NK-92 (cell line): ENCODE data around the gene PITPNC1.
"Not testable (repeated sequence)": the region's sequence is repeated elsewhere in the genome, so short reads cannot be mapped to it uniquely, and the experiment has no call there.

Source experiments
- DNase-seq: peaks from one replicate; lab custom pipeline; 2025; ENCODE audit not compliant: unreplicated experiment; lab: John Stamatoyannopoulos, UW

The PITPNC1 gene

GRCh38 chr17:67376737-67377487 is at the start of gene PITPNC1:
Gene PITPNC1, plus strand, starts transcription at chr17:67377281.
- DNase-seq = peak; percentile 38

GRCh38 chr17:67328026-67328425 is 49.1 kb upstream of the PITPNC1 start:
- DNase-seq = no peak

GRCh38 chr17:67331381-67332161 is 45.5 kb upstream of the PITPNC1 start:
- not testable (repeated sequence) for DNase-seq

- not testable (repeated sequence) for DNase-seq
These were observed 44.9 kb upstream of the PITPNC1 start for GRCh38 chr17:67332162-67332508.

- no peak for DNase-seq
These were observed 41.7 kb upstream of the PITPNC1 start for GRCh38 chr17:67335245-67335835.

GRCh38 chr17:67336859-67337258 is 40.2 kb upstream of the PITPNC1 start:
- DNase-seq = no peak

- not testable (repeated sequence) for DNase-seq
These were observed 38.7 kb upstream of the PITPNC1 start for GRCh38 chr17:67338353-67338752.

- no peak for DNase-seq
These were observed 33.8 kb upstream of the PITPNC1 start for GRCh38 chr17:67343237-67343636.

- no peak for DNase-seq
These were observed 29.3 kb upstream of the PITPNC1 start for GRCh38 chr17:67347826-67348225.

- no peak for DNase-seq
These were observed 27.7 kb upstream of the PITPNC1 start for GRCh38 chr17:67349420-67349819.

GRCh38 chr17:67353161-67353560 is 23.9 kb upstream of the PITPNC1 start:
- no peak for DNase-seq

GRCh38 chr17:67353929-67354574 is 23.0 kb upstream of the PITPNC1 start:
- no peak for DNase-seq

- no peak for DNase-seq
These were observed 18.5 kb upstream of the PITPNC1 start for GRCh38 chr17:67358612-67359011.

GRCh38 chr17:67359960-67360791 is 16.9 kb upstream of the PITPNC1 start:
- DNase-seq = no peak

- DNase-seq = no peak
These were observed 16.2 kb upstream of the PITPNC1 start for GRCh38 chr17:67360880-67361279.

GRCh38 chr17:67362173-67362572 is 14.9 kb upstream of the PITPNC1 start:
- DNase-seq = no peak

GRCh38 chr17:67364847-67365737 is 12.0 kb upstream of the PITPNC1 start:
- no peak for DNase-seq

GRCh38 chr17:67365738-67366192 is 11.3 kb upstream of the PITPNC1 start:
- no peak for DNase-seq
